ENCODE data around the gene AIM2. TPM values are rescaled to one million over a fixed set of nuclear protein-coding genes. Genes with fewer than 3 reads are reported as not detected.

Gene AIM2
- polyA plus RNA-seq, 3 donors = 6.1 to 9.8 (median 9.0) TPM

- WGBS (ENCODE audit: insufficient coverage) = no CpG with 5 or more reads among the region's 1 CpG
- Mint-ChIP-seq H3K27ac (peak overlapping the region in 1 of 7 donors; percentile 50), H3K36me3 (peaks cover 0 to 3% of the 10 kb centered on the region in 2 donors), H3K27me3 (ENCODE audit: low read depth in 3 of 3) (no peaks in the 10 kb centered on the region), H3K9me3 (no peaks in the 10 kb centered on the region), H3K4me1 (peaks cover 44% of the 10 kb centered on the region), H3K4me3 (peak overlapping the region in 1 of 2 donors; percentile 4)
- Histone ChIP-seq H3K4me3 (replicated peaks in 1 of 3; ENCODE audit: low read depth in 2 of 3, low read length in 3 of 3) (no peak overlapping the region), H3K4me1 (ENCODE audit: control insufficient read depth in 1 of 2, insufficient read depth in 2 of 2, low read length in 2 of 2) (peaks cover 56 to 68% of the 10 kb centered on the region in 2 donors), H3K9ac (ENCODE audit: insufficient read depth, low read length, poor library complexity, severe bottlenecking) (no peak overlapping the region), H3K27ac (ENCODE audit: low read depth in 1 of 2, low read length in 2 of 2) (no peak overlapping the region), H4K20me1 (ENCODE audit: insufficient read depth, low read length) (no peaks in the 10 kb centered on the region), H3K36me3 (replicated peaks in 1 of 2; ENCODE audit: control insufficient read depth in 1 of 2, insufficient read depth in 2 of 2, low read length in 2 of 2) (no peaks in the 10 kb centered on the region), H3K79me2 (ENCODE audit: insufficient read depth, low read length) (no peaks in the 10 kb centered on the region), H3K27me3 (ENCODE audit: control insufficient read depth in 2 of 2, insufficient read depth in 2 of 2, low read length in 2 of 2) (no peaks in the 10 kb centered on the region), H2AFZ (ENCODE audit: insufficient read depth, low read depth, low read length, poor library complexity, severe bottlenecking) (no peak overlapping the region), H3K4me2 (replicated peaks; ENCODE audit: extremely low read depth, low read length, poor library complexity, severe bottlenecking) (no peak overlapping the region), H3K9me3 (replicated peaks in 1 of 2; ENCODE audit: control insufficient read depth in 1 of 2, insufficient read depth in 1 of 2, low read length in 2 of 2) (no peaks in the 10 kb centered on the region)
- intact Hi-C loops (cut with micrococcal nuclease) = loop anchor here in 1 of 2 donors (10.0 kb wide), 1 partner anchor 897 kb away; the partner anchor contains the start of gene CD1D
- DNase-seq = no peak
- TF ChIP-seq CTCF (IDR thresholded peaks at IDR 0.05) = no peak
Observed at GRCh38 chr1:159081626-159082025, 5.1 kb upstream of the AIM2 start.

GRCh38 chr1:159079525-159079924, 3.0 kb upstream of the AIM2 start:
- peaks cover 47 to 68% of the 10 kb centered on the region in 2 donors for H3K4me1 ChIP-seq (ENCODE audit: control insufficient read depth in 1 of 2, insufficient read depth in 2 of 2, low read length in 2 of 2)
- no peak overlapping the region for H3K4me3 Mint-ChIP-seq
- H3K4me3 ChIP-seq (replicated peaks in 1 of 3; ENCODE audit: low read depth in 2 of 3, low read length in 3 of 3) = no peak overlapping the region
- no peaks in the 10 kb centered on the region for H3K36me3 ChIP-seq (replicated peaks in 1 of 2; ENCODE audit: control insufficient read depth in 1 of 2, insufficient read depth in 2 of 2, low read length in 2 of 2)
- H3K4me2 ChIP-seq (replicated peaks; ENCODE audit: extremely low read depth, low read length, poor library complexity, severe bottlenecking) = no peak overlapping the region
- H3K9me3 Mint-ChIP-seq = no peaks in the 10 kb centered on the region
- H3K27me3 ChIP-seq (ENCODE audit: control insufficient read depth in 2 of 2, insufficient read depth in 2 of 2, low read length in 2 of 2) = no peaks in the 10 kb centered on the region
- no CpG with 5 or more reads among the region's 1 CpG for WGBS (ENCODE audit: insufficient coverage)
- no peaks in the 10 kb centered on the region for H4K20me1 ChIP-seq (ENCODE audit: insufficient read depth, low read length)
- no peak for DNase-seq
- H3K9me3 ChIP-seq (replicated peaks in 1 of 2; ENCODE audit: control insufficient read depth in 1 of 2, insufficient read depth in 1 of 2, low read length in 2 of 2) = no peaks in the 10 kb centered on the region
- no peak for TF ChIP-seq CTCF (IDR thresholded peaks at IDR 0.05)
- H2AFZ ChIP-seq (ENCODE audit: insufficient read depth, low read depth, low read length, poor library complexity, severe bottlenecking) = no peak overlapping the region
- peak overlapping the region in 1 of 7 donors; percentile 32 for H3K27ac Mint-ChIP-seq
- H3K27me3 Mint-ChIP-seq (ENCODE audit: low read depth in 3 of 3) = no peaks in the 10 kb centered on the region
- H3K4me1 Mint-ChIP-seq = peaks cover 64% of the 10 kb centered on the region
- H3K79me2 ChIP-seq (ENCODE audit: insufficient read depth, low read length) = peaks cover 9% of the 10 kb centered on the region
- H3K9ac ChIP-seq (ENCODE audit: insufficient read depth, low read length, poor library complexity, severe bottlenecking) = no peak overlapping the region
- peaks cover 0 to 3% of the 10 kb centered on the region in 2 donors for H3K36me3 Mint-ChIP-seq
- intact Hi-C loops (cut with micrococcal nuclease) = loop anchor here in 1 of 2 donors (10.0 kb wide), 1 partner anchor 275 kb away; no protein-coding TSS in a partner anchor
- no peak overlapping the region for H3K27ac ChIP-seq (ENCODE audit: low read depth in 1 of 2, low read length in 2 of 2)

Data from CD14-positive monocyte (primary cell).